ENCODE data around the gene RRP9. TPM values are rescaled to one million over a fixed set of nuclear protein-coding genes. Genes with fewer than 3 reads are reported as not detected.

RRP9 gene
- total RNA-seq, 2 donors from 2014 or later = 17.9 to 27.7 TPM

GRCh38 chr3:51957520-51958205 lies 16.0 kb upstream of the RRP9 start:
- Mint-ChIP-seq H3K4me1 (ENCODE audit: low read depth) (no peaks in the 10 kb centered on the region), H3K9me3 (no peaks in the 10 kb centered on the region), H3K27ac (no peak overlapping the region), H3K27me3 (ENCODE audit: low read depth) (peaks cover 27% of the 10 kb centered on the region), H3K4me3 (no peak overlapping the region), H3K36me3 (ENCODE audit: insufficient read depth in 2 of 2) (peaks cover 0 to 2% of the 10 kb centered on the region in 2 donors)
- DNase-seq (no peak), ATAC-seq (replicated peaks in 1 of 2) (no peak)

DNA sequence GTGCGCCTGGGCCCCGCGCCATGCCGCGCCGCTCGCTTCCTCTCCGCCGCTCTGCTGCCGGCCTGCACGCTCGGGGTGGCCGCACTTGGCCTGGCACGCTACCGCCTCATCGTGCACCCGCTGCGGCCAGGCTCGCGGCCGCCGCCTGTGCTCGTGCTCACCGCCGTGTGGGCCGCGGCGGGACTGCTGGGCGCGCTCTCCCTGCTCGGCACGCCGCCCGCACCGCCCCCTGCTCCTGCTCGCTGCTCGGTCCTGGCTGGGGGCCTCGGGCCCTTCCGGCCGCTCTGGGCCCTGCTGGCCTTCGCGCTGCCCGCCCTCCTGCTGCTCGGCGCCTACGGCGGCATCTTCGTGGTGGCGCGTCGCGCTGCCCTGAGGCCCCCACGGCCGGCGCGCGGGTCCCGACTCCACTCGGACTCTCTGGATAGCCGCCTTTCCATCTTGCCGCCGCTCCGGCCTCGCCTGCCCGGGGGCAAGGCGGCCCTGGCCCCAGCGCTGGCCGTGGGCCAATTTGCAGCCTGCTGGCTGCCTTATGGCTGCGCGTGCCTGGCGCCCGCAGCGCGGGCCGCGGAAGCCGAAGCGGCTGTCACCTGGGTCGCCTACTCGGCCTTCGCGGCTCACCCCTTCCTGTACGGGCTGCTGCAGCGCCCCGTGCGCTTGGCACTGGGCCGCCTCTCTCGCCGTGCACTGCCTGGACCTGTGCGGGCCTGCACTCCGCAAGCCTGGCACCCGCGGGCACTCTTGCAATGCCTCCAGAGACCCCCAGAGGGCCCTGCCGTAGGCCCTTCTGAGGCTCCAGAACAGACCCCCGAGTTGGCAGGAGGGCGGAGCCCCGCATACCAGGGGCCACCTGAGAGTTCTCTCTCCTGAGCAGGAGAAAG lies 14.4 kb upstream of the RRP9 start:
- ATAC-seq (replicated peaks in 1 of 2) = peak; percentile 80 to 86
- Mint-ChIP-seq H3K4me3 (peak overlapping the region; percentile 48 to 65), H3K36me3 (ENCODE audit: insufficient read depth in 2 of 2) (peaks cover 0 to 2% of the 10 kb centered on the region in 2 donors), H3K27ac (no peak overlapping the region), H3K27me3 (ENCODE audit: low read depth) (peaks cover 27% of the 10 kb centered on the region), H3K4me1 (ENCODE audit: low read depth) (no peaks in the 10 kb centered on the region), H3K9me3 (no peaks in the 10 kb centered on the region)
- peak; percentile 45 to 64 for DNase-seq

DNA sequence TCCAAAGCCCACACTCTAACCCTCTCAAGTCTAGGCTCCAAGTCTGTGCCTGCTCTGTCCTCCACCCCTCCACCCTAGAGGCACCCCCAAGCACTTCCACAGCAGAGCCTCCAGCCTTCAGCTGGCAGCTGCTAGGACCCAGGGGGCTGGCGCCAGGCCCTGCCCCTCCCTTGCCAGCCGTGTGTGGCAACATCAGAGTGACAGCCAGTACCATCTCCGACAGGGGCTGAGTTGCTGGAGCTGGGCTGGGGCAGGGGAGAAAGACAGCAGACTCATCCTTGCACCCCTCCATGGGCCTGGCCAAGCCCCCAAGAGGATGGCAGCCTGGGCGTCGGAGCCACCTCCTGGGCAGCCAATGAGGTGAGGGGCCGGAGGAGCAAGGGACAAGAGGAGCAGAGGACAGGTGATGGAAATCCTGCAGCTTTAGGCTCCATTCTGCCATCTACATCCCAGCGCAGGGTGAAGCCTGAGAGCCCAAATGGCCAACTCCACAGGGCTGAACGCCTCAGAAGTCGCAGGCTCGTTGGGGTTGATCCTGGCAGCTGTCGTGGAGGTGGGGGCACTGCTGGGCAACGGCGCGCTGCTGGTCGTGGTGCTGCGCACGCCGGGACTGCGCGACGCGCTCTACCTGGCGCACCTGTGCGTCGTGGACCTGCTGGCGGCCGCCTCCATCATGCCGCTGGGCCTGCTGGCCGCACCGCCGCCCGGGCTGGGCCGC lies 13.6 kb upstream of the RRP9 start, which contains the start of gene GPR62:
Gene GPR62, plus strand, starts transcription at position 207 of the 718 bp plus-strand sequence. Its CDS starts 272 bp downstream, at position 479.
- H3K9me3 Mint-ChIP-seq = no peaks in the 10 kb centered on the region
- peaks cover 0 to 2% of the 10 kb centered on the region in 2 donors for H3K36me3 Mint-ChIP-seq (ENCODE audit: insufficient read depth in 2 of 2)
- H3K27me3 Mint-ChIP-seq (ENCODE audit: low read depth) = peaks cover 27% of the 10 kb centered on the region
- DNase-seq (no peak), ATAC-seq (replicated peaks in 1 of 2) (no peak)
- H3K27ac Mint-ChIP-seq = no peak within 1 kb of the TSS
- no peaks in the 10 kb centered on the region for H3K4me1 Mint-ChIP-seq (ENCODE audit: low read depth)
- peak within 1 kb of the TSS; percentile 48 to 65 for H3K4me3 Mint-ChIP-seq

DNA sequence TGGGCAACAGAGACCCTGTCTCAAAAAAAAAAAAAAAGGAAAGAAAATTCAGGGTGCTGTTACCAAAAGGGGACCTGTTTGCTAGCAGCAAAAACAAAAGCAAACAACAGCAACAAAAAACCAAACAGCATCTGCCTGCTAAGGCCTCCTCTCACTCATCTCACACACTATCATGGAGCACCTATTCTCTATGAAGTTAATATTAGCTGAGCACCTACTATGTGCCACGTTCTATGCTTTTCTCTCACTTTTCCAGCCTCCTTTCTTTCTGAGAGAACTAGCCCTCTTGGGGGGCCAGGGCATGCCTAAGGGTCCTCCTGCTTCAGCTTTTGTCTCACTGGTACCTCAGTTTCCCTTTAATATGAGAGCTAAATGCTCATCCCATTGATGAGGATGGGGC lies 13.0 kb upstream of the RRP9 start:
- no peaks in the 10 kb centered on the region for H3K9me3 Mint-ChIP-seq
- no peaks in the 10 kb centered on the region for H3K4me1 Mint-ChIP-seq (ENCODE audit: low read depth)
- no peak overlapping the region for H3K27ac Mint-ChIP-seq

DNA sequence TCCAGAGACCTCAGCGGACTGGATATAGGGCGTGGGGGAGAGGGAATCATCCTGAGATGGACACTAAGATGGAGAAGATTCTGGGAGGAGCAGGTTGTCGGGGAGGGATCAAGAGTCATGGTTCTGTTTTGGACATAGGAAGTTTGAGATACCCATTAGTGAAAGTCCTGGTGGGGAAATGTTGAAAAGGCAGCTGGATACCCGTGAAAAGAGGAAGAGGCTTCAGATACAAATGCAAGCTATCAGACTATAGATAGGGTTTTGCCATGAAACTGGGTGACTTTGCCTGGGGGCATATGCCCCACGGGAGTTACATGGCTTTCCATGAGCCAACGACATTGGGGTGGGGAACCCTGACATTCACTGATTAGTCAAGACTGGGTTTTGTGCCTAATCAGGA lies 12.4 kb upstream of the RRP9 start:
- Mint-ChIP-seq H3K27me3 (ENCODE audit: low read depth) (peaks cover 27% of the 10 kb centered on the region), H3K27ac (no peak overlapping the region), H3K36me3 (ENCODE audit: insufficient read depth in 2 of 2) (peaks cover 0 to 2% of the 10 kb centered on the region in 2 donors), H3K4me1 (ENCODE audit: low read depth) (no peaks in the 10 kb centered on the region), H3K9me3 (no peaks in the 10 kb centered on the region), H3K4me3 (no peak overlapping the region)
- ATAC-seq (replicated peaks in 1 of 2) (no peak), DNase-seq (no peak)

More for the DNA sequence above, 13.0 kb upstream of the RRP9 start:
- Mint-ChIP-seq H3K4me3 (no peak overlapping the region), H3K27me3 (ENCODE audit: low read depth) (peaks cover 27% of the 10 kb centered on the region), H3K36me3 (ENCODE audit: insufficient read depth in 2 of 2) (peaks cover 0 to 2% of the 10 kb centered on the region in 2 donors)
- ATAC-seq (replicated peaks in 1 of 2) (no peak), DNase-seq (no peak)

GRCh38 chr3:51953445-51953844 lies 11.7 kb upstream of the RRP9 start:
- Mint-ChIP-seq H3K27ac (no peak overlapping the region), H3K36me3 (ENCODE audit: insufficient read depth in 2 of 2) (peaks cover 0 to 2% of the 10 kb centered on the region in 2 donors), H3K9me3 (no peaks in the 10 kb centered on the region), H3K4me3 (peak overlapping the region in 1 of 2 donors; percentile 4), H3K27me3 (ENCODE audit: low read depth) (peaks cover 27% of the 10 kb centered on the region), H3K4me1 (ENCODE audit: low read depth) (no peaks in the 10 kb centered on the region)
- no peak for DNase-seq
- ATAC-seq (replicated peaks in 1 of 2) = no peak

GRCh38 chr3:51950899-51951298 lies 9.2 kb upstream of the RRP9 start:
- ATAC-seq (replicated peaks in 1 of 2) = no peak
- Mint-ChIP-seq H3K27me3 (ENCODE audit: low read depth) (peaks cover 27% of the 10 kb centered on the region), H3K27ac (no peak overlapping the region), H3K36me3 (ENCODE audit: insufficient read depth in 2 of 2) (no peaks in the 10 kb centered on the region), H3K4me1 (ENCODE audit: low read depth) (no peaks in the 10 kb centered on the region), H3K9me3 (no peaks in the 10 kb centered on the region), H3K4me3 (no peak overlapping the region)
- DNase-seq = no peak

GRCh38 chr3:51949121-51949520 lies 7.4 kb upstream of the RRP9 start:
- Mint-ChIP-seq H3K27ac (no peak overlapping the region), H3K36me3 (ENCODE audit: insufficient read depth in 2 of 2) (no peaks in the 10 kb centered on the region), H3K9me3 (no peaks in the 10 kb centered on the region), H3K4me3 (no peak overlapping the region), H3K4me1 (ENCODE audit: low read depth) (no peaks in the 10 kb centered on the region), H3K27me3 (ENCODE audit: low read depth) (peaks cover 14% of the 10 kb centered on the region)
- no peak for DNase-seq
- ATAC-seq (replicated peaks in 1 of 2) = no peak

DNA sequence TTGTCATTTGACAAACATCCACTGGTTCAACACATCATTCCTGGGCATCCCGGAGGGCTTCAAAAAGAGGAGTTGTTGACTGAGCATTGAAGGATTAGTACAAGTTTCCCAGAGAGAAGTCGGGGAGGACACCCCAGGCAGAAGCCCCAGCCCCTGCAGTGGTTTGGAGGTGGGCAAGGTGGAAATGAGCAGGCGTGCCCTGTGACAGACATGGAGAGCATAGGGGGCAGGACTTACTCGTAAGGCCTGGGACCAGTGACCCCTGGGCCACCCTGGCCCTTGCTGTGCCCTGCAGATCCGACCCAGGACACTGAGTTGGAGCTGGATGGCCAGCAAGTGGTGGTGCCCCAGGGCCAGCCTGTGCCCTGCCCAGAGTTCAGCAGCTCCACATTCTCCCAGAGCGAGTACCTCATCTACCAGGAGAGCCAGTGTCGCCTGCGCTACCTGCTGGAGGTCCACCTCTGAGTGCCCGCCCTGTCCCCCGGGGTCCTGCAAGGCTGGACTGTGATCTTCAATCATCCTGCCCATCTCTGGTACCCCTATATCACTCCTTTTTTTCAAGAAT lies 6.4 kb upstream of the RRP9 start:
- no peaks in the 10 kb centered on the region for H3K36me3 Mint-ChIP-seq (ENCODE audit: insufficient read depth in 2 of 2)
- no peak for ATAC-seq (replicated peaks in 1 of 2)
- H3K4me1 Mint-ChIP-seq (ENCODE audit: low read depth) = peaks cover 2% of the 10 kb centered on the region
- no peak overlapping the region for H3K27ac Mint-ChIP-seq
- no peak overlapping the region for H3K4me3 Mint-ChIP-seq
- no peak for DNase-seq
- peaks cover 4% of the 10 kb centered on the region for H3K27me3 Mint-ChIP-seq (ENCODE audit: low read depth)
- H3K9me3 Mint-ChIP-seq = no peaks in the 10 kb centered on the region

DNA sequence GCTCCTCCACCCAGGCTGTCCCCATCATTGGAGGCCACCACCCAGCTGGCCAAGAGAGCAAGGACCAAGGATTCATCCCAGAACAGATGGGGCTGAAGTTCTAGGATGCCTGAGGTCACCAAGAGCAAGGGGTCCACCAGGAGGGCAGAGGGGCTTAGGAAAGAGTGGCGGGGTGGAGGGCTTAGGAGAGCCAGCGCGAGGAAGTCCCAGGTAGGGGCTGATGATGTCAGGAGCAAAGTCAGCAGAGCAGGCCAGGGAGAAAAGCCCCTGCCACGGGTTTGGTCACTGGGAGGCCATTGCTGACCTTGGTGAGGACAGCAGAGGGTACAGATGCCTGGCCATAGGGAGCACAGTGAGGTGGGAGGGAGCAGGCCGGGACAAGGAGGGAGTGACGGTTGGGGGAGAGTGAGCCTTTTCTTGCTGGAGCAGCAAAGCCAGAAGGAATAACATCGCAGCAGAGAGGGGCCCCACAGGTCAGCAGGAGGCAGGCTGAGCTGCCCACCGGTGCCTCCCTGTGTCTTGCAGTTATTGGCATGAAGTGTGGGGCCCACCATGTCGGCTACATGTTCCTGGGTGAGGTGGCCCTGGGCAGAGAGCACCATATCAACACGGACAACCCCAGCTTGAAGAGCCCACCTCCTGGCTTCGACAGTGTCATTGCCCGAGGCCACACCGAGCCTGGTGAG lies 5.7 kb upstream of the RRP9 start:
- Mint-ChIP-seq H3K9me3 (no peaks in the 10 kb centered on the region), H3K27me3 (ENCODE audit: low read depth) (no peaks in the 10 kb centered on the region), H3K27ac (no peak overlapping the region), H3K4me1 (ENCODE audit: low read depth) (peaks cover 6% of the 10 kb centered on the region), H3K4me3 (no peak overlapping the region), H3K36me3 (ENCODE audit: insufficient read depth in 2 of 2) (no peaks in the 10 kb centered on the region)
- DNase-seq = no peak
- no peak for ATAC-seq (replicated peaks in 1 of 2)

- no peak overlapping the region for H3K27ac Mint-ChIP-seq
- peaks cover 6% of the 10 kb centered on the region for H3K4me1 Mint-ChIP-seq (ENCODE audit: low read depth)
- no peak for DNase-seq
- H3K9me3 Mint-ChIP-seq = no peaks in the 10 kb centered on the region
- no peaks in the 10 kb centered on the region for H3K27me3 Mint-ChIP-seq (ENCODE audit: low read depth)
- H3K4me3 Mint-ChIP-seq = no peak overlapping the region
- H3K36me3 Mint-ChIP-seq (ENCODE audit: insufficient read depth in 2 of 2) = no peaks in the 10 kb centered on the region
- ATAC-seq (replicated peaks in 1 of 2) = no peak
Measured at GRCh38 chr3:51946796-51947195, 5.1 kb upstream of the RRP9 start.

DNA sequence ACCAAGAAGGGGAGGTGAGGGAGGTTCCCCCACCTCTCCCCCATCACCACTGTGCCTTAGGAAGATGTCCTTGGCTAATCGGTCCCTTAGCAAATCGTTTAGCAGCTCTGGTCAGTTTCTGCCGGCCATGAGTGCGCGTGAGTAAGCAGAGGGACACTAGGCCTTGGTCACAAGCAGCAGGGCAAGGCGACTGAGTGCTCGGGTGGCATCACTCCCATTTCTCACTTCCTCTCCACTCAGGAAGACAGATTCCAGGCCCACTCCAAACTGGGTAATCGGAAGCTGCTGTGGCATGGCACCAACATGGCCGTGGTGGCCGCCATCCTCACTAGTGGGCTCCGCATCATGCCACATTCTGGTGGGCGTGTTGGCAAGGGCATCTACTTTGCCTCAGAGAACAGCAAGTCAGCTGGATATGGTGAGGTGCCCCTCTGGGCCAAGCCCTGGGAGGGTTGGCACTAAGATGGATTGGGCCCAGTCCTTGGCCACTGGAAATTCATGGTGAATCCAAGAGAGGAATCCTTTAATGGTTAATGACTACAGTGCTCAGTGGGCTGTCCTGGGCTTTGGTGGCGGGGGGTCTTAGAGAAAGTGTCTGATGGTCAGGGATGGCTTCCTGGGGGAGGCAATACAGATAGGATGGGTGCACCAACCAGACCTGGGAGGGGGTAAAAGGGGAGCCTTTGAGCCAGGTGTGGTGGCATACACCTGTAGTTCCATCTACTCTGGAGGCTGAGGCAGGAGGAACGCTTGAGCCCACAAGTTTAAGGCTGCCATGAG lies 4.4 kb upstream of the RRP9 start:
- H3K36me3 Mint-ChIP-seq (ENCODE audit: insufficient read depth in 2 of 2) = no peaks in the 10 kb centered on the region
- no peaks in the 10 kb centered on the region for H3K9me3 Mint-ChIP-seq
- no peaks in the 10 kb centered on the region for H3K27me3 Mint-ChIP-seq (ENCODE audit: low read depth)
- peaks cover 9% of the 10 kb centered on the region for H3K4me1 Mint-ChIP-seq (ENCODE audit: low read depth)
- H3K27ac Mint-ChIP-seq = peak overlapping the region; percentile 75
- ATAC-seq (replicated peaks in 1 of 2) (no peak), DNase-seq (no peak)
- H3K4me3 Mint-ChIP-seq = no peak overlapping the region
